HG03159 (cell line): ENCODE measurements around the gene APOBEC3B.
"Not testable (repeated sequence)": the region's sequence is repeated elsewhere in the genome, so short reads cannot be mapped to it uniquely, and the experiment has no call there.

Experiments
- ATAC-seq: cut with Tn5 transposase; IDR thresholded peaks from one replicate; pipeline ENCODE4 v1.9.1; 2021; ENCODE audit warnings: mild to moderate bottlenecking, moderate library complexity; ENCODE audit not compliant: unreplicated experiment

Gene APOBEC3B

DNA sequence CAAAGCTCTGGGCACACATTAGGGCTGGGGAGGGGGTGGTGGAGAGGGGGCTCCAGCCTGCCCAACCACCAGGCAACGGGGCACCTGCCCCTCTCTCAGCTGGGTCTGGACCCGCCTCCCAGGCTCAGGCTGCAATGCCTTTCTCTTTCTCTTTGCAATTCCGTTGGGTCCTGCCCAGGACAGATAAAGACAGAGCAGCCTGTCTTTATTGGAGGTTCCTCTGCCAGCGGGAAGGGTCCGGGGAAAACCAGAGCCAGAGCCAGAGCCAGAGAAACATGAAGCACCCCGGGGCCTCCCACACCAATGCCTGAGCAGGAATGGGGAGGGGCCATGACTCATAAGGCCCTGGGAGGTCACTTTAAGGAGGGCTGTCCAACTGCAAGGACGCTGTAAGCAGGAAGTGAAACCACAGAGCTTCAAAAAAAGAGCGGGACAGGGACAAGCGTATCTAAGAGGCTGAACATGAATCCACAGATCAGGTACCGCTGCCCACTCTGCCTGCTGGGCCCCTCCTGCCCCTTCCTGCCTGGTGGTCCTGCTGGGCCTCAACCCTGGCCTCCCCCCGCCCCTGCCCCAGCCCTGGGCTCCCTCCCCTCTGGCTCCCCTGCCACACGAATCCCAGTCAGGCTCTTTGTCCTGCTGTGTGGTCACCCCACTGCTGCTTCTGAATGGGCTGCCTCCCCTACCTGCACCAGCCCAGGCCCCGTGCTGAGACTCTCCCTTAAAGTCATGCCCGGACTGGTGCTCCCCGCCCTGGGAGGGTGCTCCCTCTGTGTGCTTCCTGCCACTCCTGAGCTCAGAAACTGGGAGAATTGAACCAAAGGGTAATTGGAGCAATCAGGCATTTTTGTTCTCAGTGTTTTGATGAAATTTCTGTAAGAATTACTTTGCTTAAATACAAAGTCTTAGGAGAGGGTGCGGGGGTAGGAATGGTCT lies at the start of gene APOBEC3B:
TSS of gene APOBEC3B (plus strand) at position 356 of the 936 bp plus-strand sequence. CDS start at position 463, 107 bp downstream.
- ATAC-seq = no peak

DNA sequence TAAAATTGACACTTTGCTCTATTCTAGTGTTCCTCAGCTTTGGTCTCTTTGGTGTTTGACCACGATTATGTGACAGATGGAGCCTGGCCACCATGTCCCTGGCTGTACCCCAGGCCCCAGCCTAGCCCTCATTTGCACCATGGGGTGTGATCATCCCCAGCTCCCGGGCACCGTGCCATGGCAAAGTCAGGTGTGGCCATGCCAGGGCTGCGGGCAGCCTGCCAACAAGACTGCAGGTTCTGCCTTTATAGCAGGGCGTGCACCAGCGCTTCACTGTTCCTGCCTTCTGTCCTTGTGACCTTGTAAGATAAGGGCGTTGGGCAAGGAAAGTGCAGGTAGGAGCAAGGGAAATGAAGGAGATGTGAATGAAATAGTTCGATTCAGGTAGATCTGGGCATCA lies 47.1 kb upstream of the APOBEC3B start:
- no peak for ATAC-seq

DNA sequence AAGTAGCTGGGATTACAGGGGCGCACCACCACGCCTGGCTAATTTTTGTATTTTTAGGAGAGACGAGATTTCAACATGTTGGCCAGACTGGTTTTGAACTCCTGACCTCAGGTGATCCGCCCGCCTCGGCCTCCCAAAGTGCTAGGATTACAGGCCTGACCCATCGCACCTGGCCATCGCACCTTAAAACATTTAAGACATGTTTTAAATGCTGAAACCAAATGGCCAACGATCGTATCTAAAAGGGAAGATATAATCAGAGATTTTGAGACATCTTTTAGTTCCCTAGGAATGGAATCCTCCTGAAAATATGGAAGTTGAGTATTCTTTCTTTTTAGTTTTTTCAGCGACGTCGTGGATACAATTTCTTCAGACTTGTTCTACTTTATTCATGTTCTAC lies 46.5 kb upstream of the APOBEC3B start:
- ATAC-seq = no peak

DNA sequence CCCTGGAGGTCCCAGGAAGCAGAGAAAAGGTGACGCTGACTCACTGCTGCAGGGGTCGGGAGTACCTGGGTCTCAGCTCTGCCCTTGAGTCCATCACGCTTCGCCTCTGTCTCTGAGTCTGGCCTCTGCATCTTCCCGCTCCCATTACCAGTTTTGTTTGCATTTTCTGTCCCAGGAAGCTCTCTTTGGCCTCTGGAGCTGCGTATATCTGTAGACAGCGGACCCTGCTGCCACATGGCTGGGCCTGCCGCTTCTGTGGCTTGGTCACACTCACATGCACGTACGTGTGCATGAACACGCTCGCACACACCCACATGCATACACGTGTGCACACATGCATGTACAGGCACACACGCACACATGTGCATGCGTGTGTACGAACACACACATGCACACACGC lies 45.6 kb upstream of the APOBEC3B start:
- ATAC-seq = no peak

DNA sequence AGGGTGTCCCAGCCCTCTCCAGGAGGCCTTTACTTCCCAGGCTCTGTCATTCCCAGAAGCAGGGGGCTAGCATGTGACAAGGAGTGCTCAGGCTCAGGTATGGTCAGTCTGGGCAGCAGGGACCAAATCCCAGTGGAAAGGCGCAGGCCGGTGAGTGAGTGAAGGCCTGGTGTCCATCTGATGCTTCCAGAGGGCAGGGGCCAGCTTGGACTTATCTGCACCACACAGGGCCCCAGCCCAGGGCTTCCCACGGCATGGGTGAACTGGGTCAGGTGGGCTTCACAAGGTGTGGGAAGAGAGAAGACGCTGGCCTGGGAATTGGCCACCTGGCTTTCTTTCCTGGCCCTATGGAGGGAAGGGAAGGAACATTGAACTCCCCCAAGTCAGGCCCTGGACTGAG lies 45.1 kb upstream of the APOBEC3B start:
- ATAC-seq = no peak

DNA sequence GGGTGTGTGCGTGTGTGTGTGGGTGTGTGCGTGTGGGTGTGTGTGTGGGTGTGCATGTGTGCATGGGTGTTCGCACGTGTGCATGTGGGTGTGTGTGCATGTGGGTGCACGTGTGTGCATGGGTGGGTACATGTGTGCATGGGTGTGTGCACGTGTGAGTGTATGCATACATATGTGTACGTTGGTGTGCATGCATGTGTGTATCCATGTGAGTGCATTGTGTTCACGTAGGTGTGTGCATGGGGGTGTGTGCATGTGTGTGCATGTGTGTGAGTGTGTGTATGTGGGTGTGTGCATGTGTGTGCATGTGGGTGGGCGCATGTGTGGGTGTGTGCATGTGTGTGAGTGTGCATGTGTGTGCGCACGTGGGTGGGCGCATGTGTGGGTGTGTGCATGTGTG lies 44.6 kb upstream of the APOBEC3B start:
- no peak for ATAC-seq

DNA sequence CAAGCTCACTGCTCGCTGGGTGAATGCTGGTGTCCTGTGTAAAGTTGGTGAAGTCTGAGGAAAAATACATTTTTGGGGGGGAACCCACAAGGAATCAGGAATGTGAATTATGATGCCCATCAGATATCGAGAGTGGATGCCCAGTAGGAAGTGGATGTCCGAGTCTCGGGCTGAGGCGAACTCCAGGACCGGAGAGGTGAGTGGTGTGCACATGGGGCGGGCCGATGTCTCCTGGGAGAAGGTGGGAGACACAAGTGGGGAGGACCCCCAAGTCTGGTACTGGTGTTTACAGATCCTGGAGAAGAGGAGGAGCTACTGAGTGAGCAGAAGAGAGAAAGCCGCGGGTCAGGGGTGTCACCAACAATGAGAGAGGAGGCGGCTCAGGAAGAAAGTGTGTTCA lies 43.9 kb upstream of the APOBEC3B start:
- ATAC-seq = no peak

DNA sequence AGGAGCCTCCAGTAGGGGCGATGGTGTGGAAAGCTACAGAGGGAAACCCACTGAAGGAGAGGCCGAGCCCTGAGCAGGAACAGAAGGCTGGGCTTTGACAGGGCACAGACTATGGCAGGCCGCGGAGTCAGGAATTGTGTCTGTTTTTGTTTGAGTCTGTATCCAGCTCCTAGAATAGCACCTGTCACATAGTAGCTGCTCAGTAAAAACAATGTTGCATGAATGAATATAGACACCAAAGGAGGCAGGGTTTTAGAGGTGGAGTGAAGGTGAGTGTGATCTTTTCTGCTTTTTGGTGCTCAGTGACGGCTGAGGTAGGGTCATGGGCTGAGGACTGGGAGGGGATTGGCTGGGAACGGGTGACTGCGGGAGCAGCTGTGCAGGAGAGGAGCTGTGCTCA lies 43.2 kb upstream of the APOBEC3B start:
- ATAC-seq = no peak

DNA sequence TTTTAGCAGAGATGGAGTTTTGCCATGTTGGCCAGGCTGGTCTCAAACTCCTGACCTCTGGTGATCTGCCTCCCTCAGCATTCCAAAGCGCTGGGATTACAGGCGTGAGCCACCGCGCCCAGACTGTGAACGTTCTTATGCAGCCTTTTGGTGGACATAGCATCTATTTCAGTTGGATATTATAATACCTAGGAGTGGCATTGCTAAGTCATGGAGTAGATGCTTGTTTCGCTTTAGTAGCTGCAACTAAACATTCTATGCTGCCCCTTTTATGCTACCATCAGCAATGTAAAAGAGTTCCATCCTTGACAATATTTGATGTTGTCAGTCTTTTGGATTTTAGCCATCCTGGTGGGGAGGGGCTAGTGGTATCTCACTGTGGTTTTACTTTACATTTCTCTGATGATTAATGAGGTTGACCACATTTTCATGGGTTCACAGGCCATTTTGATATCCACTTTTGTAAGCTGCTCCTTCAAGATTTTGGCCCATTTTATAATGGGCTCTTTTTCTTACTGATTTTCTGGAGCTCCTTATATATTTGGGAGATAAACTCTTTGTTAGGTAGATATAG lies 41.2 kb upstream of the APOBEC3B start:
- ATAC-seq = no peak

DNA sequence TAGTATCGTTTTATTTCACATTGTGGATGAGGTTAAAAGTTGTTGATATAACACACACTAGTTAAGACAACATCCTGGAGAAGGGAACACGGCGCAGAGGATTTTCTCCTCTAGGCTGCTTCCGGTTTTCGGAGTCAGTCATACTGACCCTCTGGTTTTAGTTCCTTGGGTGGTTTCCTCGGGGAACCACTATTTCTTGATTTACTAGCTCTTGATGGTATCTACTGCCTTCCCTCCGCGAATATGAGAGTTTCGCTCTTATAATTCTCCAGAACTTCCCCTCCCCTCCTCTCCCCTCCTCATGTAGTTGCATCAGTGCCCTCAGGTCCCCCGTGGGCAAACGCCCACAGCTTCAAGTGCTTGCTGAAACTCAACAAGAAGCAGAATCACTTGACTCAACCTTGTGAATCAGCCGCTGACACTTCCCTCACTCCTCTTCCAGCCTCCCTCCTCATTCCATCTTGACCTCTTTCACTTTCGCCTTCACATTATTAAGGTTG lies 40.6 kb upstream of the APOBEC3B start:
- no peak for ATAC-seq

DNA sequence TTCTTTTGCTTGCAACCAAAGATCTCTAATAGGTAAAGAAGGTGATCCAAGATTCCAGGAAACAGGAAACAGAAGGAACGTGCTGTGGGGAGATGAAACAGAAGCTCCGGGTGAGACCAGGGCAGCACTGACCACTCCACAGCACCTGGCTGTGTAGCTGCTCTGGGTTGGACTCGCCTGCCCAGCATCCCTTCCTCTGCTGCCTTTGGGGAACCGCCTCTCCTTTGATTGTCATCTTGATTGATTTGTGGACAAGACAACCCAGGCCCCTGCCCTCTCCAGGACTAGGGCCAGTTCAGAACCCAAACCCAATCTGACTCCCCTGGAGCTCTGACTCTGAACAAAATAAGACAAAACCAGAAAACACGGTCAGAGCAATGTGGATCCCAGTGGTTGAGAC lies 39.4 kb upstream of the APOBEC3B start:
- no peak for ATAC-seq

DNA sequence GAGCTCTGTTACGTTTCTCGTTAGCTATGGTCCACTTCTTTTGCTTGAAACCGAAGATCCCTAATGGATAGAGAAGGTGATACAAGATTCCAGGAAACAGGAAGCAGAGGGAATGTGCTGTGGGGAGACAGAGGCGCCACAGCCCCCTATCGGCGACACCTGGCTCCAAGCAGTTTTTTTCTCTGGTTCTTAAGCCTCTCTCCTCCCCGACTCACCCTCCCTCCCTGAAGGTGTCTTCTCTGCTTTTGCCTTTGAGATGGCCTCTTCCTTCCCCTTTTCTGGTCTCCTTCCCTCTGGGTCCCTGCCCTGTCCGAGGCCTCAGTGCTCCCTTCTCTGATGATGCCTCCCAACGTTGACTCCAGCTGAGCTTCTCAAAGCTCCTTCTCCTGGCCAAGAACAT lies 38.9 kb upstream of the APOBEC3B start:
- ATAC-seq = no peak

DNA sequence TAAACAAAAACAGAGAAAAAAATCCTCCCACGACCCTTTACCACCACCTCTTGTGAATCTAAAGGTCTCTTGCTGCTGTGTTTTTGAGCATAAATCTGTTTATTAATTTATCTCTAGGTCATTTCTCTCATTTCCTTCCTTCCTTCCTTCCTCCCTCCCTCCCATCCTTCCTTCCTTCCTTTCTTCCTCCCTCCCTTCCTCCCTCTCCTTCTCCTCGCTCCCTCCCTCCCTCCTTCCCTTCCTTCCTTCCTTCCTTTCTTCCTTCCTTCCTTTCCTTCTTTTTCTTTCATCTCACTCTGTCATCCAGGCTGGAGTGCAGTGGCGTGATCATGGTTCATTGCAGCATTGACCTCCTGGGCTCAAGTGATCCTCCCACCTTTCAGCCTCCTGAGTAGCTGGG lies 38.3 kb upstream of the APOBEC3B start:
- no peak for ATAC-seq

DNA sequence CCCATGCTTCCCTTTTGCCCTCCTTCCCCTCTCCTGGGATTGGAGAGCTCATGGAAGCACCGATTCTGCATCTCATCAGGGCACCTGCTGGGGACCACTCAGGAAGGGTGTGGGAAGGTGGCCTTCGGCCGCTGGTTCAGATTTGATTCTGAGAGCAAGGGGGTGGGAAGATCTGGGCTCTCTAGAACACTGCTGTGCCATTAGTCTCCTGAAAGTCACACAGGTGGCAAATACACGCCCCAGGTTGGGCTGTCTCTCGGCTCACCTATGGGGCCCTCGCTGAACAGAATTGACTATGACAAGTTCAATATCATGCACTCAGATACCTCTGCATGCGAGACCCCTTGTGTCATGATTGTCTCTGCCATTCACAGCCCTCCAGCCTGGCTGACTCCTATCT lies 37.5 kb upstream of the APOBEC3B start:
- no peak for ATAC-seq

DNA sequence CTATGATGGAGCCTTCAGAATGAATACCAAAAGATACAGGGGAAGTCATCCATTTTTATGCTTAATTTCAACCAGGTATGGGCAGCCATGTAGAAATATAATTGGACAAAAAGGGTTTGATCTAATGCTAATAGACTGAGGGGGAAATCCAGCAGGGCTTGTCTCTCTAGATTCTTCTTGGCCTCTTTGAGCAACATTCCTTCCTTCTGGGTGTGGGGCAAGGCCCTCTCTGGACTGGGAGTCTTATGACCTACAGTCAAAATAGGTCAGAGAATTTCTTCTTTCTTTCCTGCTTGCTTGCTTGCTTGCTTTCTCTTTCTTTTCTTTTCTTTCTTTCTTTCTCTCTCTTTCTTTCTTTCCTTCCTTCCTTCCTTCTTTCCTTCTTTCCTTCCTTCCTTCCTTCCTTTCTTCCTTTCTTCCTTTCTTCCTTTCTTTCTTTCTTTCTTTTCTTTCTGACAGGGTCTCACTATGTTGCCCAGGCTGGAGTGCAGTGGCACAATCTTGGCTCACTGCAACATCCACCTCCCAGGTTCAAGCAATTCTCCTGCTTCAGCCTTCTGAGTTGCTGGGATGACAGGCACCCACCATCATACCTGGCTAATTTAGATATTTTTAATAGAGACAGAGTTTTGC lies 36.3 kb upstream of the APOBEC3B start:
- not testable (repeated sequence) for ATAC-seq

DNA sequence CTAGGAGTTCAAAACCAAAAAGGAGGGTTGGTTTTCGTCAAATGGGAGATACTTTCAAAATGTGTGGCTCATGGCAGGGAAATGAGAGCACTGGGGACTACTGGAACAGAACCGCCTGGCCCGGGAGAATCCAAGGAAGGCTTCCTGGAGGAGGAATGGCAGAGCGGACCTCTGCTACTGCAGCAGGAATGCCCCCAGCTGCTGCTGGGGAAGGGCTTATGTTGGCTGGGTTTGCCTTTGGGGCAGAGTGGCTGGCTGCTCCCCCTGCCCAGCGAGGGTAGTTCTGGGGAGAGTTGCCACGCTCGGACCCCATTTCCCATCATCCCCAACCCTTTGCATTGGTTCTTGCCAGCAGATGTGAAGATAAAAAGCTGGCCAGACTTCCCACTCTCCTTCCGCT lies 35.4 kb upstream of the APOBEC3B start:
- ATAC-seq = no peak

DNA sequence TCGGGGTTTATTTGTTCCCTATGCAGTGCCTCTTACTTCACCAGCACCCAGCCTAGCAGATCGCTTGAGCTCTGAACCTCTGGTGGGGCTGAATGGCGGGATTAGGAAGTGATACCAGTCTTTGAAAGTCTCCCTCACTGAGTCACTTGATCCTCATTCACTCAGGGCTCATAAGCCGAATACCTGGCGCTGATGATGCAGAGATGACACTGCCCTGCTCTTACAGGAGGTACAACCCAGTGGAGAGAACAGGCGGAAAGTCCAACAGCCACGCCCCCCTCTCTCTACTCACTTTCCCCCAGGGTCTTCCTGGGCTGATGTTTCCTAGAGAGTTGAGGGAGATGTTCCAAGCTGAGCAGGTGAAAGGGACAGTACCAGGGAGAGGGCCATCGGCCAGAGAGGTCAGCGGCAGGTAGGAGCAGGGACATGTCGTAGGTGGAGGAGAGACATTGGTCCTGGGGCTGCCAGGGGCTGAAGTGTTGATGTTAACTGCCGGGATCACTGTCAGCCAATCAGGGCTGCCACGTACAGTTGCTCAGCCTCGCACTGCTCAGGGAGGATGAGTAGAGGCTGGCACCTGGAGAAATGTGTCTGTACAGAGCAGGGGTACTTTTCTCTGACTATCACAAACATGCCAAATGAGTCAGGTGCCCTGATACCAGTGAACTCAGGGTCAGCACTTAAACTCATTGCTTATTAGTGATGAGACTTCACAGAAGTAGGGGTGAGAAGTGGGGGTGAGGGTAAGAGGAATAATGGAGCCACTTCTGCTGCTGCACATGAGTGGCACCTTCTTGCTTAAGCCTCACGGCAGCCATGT lies 34.6 kb upstream of the APOBEC3B start:
- no peak for ATAC-seq

DNA sequence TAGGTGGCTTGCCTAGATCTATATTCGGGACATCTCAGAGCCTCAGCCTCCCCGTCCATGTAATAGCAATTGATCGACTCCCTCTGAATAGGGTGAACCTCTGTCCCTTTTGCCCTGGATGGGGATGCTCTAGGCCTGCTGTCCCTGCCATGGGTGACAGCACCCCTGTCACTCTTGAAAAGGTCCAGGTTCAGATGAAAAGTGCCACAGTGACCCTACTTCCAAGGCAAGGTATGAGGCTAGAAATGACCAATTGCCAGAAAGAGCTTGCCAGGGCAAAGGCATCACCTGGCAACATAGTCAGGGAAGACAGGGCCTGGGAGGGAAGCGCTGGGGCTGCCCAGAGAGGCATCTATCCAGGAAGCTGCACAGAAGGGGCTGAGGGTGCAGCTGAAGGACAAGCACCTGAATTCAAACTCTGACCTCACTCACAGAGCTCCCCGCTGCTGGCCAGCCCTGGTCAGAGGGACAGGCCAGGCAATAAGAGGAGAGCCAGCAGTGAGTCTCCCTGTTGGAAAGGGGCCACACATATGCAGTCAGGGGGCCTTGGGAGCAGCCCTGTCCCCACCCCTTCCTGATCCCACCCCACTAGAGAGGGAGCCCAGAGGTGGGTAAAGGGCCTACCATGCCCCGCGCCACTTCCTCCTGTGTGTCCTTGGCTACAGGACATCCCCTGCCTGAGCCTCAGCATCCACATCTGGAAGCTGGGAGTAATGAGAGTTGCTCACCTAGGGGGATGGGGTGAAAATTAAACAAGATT lies 33.8 kb upstream of the APOBEC3B start:
- no peak for ATAC-seq

DNA sequence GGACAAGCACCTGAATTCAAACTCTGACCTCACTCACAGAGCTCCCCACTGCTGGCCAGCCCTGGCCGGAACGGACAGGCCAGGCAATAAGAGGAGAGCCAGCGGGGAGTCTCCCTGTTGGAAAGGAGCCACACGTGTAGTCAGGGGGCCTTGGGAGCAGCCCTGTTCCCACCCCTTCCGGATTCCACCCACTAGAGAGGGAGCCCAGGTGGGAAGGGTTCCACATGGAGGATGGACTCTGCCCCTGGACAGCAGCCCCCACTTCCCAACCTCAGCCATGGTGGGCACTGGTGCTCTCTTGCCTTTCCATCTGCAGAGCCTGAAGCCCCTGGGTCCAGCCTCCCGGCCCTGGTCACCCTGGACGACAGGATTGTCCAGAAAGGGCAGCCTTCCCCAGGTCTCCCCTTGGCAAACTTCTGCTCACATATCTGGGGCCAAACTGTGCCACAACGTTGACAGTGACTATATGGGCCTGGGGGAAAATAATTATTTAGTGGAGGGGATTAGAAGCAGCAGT lies 32.2 kb upstream of the APOBEC3B start:
- no peak for ATAC-seq
